ENCODE data around the gene FLT4.

GRCh38 chr5:180583738-180584137 lies 65.7 kb downstream of the FLT4 start:
- TF ChIP-seq CTCF (IDR thresholded peaks at IDR 0.05) (no peak), POLR2A (IDR thresholded peaks at IDR 0.05) (no peak)
